Measurements from ENCODE around the gene ARF3. TPM values are rescaled to one million over a fixed set of nuclear protein-coding genes. Genes with fewer than 3 reads are reported as not detected.

Gene ARF3
- total and polyA plus RNA-seq, 4 donors, result 14.1 to 29.5 (median 19.4) TPM

DNA sequence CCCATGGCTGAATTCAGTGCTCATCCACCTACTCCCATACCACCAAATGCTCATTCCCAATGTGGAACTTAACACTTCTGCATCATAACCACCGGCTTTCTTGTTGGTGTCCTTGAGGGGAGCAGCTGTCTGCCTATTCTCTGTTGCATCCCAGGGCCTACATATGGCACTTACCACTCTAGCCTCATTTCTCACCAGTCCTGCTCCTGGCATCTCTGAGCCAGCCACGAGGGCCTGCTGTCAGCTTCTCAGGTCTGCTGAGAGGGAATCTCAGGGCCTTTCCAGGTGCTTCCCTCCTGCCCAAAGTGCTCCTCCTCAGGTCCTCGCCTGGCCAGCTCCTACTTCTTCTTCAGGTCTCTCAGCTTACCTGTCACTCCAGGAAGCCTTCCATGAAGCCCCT lies 67.6 kb downstream of the ARF3 start (continued):
- TF ChIP-seq, protein P1, sequence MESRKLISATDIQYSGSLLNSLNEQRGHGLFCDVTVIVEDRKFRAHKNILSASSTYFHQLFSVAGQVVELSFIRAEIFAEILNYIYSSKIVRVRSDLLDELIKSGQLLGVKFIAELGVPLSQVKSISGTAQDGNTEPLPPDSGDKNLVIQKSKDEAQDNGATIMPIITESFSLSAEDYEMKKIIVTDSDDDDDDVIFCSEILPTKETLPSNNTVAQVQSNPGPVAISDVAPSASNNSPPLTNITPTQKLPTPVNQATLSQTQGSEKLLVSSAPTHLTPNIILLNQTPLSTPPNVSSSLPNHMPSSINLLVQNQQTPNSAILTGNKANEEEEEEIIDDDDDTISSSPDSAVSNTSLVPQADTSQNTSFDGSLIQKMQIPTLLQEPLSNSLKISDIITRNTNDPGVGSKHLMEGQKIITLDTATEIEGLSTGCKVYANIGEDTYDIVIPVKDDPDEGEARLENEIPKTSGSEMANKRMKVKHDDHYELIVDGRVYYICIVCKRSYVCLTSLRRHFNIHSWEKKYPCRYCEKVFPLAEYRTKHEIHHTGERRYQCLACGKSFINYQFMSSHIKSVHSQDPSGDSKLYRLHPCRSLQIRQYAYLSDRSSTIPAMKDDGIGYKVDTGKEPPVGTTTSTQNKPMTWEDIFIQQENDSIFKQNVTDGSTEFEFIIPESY (IDR thresholded peaks at IDR 0.05), result no peak
- TF ChIP-seq JUND (IDR thresholded peaks at IDR 0.05) (no peak), HNF4G (IDR thresholded peaks at IDR 0.05) (no peak), HNF4A (conservative IDR thresholded peaks at IDR 0.05) (no peak), RXRA (IDR thresholded peaks at IDR 0.05) (no peak), EGR1 (IDR thresholded peaks at IDR 0.05; ENCODE audit: low read depth in 2 of 2) (no peak), YY1 (IDR thresholded peaks at IDR 0.05) (no peak), GABPA (IDR thresholded peaks at IDR 0.05 in 1 of 2, conservative IDR thresholded peaks at IDR 0.05 in 1 of 2) (no peak), RAD21 (IDR thresholded peaks at IDR 0.05) (no peak), NR2F2 (IDR thresholded peaks at IDR 0.05) (no peak), FOXA2 (IDR thresholded peaks at IDR 0.05) (no peak), FOXA1 (IDR thresholded peaks at IDR 0.05) (no peak), TAF1 (conservative IDR thresholded peaks at IDR 0.05) (no peak)
- TF ChIP-seq, protein P2, sequence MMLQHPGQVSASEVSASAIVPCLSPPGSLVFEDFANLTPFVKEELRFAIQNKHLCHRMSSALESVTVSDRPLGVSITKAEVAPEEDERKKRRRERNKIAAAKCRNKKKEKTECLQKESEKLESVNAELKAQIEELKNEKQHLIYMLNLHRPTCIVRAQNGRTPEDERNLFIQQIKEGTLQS (IDR thresholded peaks at IDR 0.05), result no peak

Small RNA genes lying within 50 kb of the gene (small RNA-seq; reads per million reads assigned to genes)
- gene AC073610.1 (not detected), gene RNU6-600P (not detected), gene RNU6-940P (not detected)

Other genes starting within 250 kb of the ARF3 start
- gene CCNT1, start 240.8 kb downstream of the ARF3 start, total RNA-seq, result 10 to 100 TPM; 15.9 to 18.2 TPM
- 1 to 10 TPM; 3.2 to 4.9 TPM for gene CCNT1, start 240.8 kb downstream of the ARF3 start, polyA plus RNA-seq
- gene ADCY6, start 168.4 kb downstream of the ARF3 start, total RNA-seq, result 10 to 100 TPM; 12.7 to 30.5 TPM
- 1 to 10 TPM; 4.3 to 8.2 TPM for gene ADCY6, start 168.4 kb downstream of the ARF3 start, polyA plus RNA-seq
- 1 to 10 TPM; 1.4 to 1.9 TPM for gene CACNB3, start 139.0 kb downstream of the ARF3 start, total RNA-seq
- under 1 TPM; 0.92 to 0.93 TPM for gene CACNB3, start 139.0 kb downstream of the ARF3 start, polyA plus RNA-seq
- 10 to 100 TPM; 34.4 to 60.6 TPM for gene DDX23, start 105.3 kb downstream of the ARF3 start, total RNA-seq
- 10 to 100 TPM; 16.9 to 25.1 TPM for gene DDX23, start 105.3 kb downstream of the ARF3 start, polyA plus RNA-seq
- 1 to 10 TPM; 7.7 to 8.5 TPM for gene RND1, start 91.6 kb downstream of the ARF3 start, total RNA-seq
- 10 to 100 TPM in 1 of 2 donors, 1 to 10 TPM in 1; 8.5 to 16.5 TPM for gene RND1, start 91.6 kb downstream of the ARF3 start, polyA plus RNA-seq
- 10 to 100 TPM; 28.6 to 37.3 TPM for gene FKBP11, start 32.0 kb downstream of the ARF3 start, total RNA-seq
- 100 to 1,000 TPM in 1 of 2 donors, 10 to 100 TPM in 1; 92.5 to 162 TPM for gene FKBP11, start 32.0 kb downstream of the ARF3 start, polyA plus RNA-seq
- gene WNT10B, start 14.2 kb upstream of the ARF3 start, total RNA-seq, result under 1 TPM in 1 of 2 donors, not detected in 1; 0.08 TPM
- under 1 TPM in 1 of 2 donors, not detected in 1; 0.05 TPM for gene WNT10B, start 14.2 kb upstream of the ARF3 start, polyA plus RNA-seq
- gene WNT1, start 20.8 kb upstream of the ARF3 start, total RNA-seq, result not detected
- gene WNT1, start 20.8 kb upstream of the ARF3 start, polyA plus RNA-seq, result not detected
- under 1 TPM in 1 of 2 donors, not detected in 1; 0.09 TPM for gene DDN, start 41.9 kb upstream of the ARF3 start, total RNA-seq
- gene DDN, start 41.9 kb upstream of the ARF3 start, polyA plus RNA-seq, result not detected
- gene PRKAG1, start 61.3 kb upstream of the ARF3 start, total RNA-seq, result 10 to 100 TPM; 18.3 to 23.4 TPM
- gene PRKAG1, start 61.3 kb upstream of the ARF3 start, polyA plus RNA-seq, result 10 to 100 TPM; 15.5 to 31.5 TPM
- 10 to 100 TPM; 39.6 to 53.8 TPM for gene KMT2D, start 103.3 kb upstream of the ARF3 start, total RNA-seq
- 10 to 100 TPM in 1 of 2 donors, 1 to 10 TPM in 1; 4.5 to 10.3 TPM for gene KMT2D, start 103.3 kb upstream of the ARF3 start, polyA plus RNA-seq
- 1 to 10 TPM in 1 of 2 donors, not detected in 1; 1.2 TPM for gene RHEBL1, start 112.5 kb upstream of the ARF3 start, total RNA-seq
- under 1 TPM; 0.29 to 0.36 TPM for gene RHEBL1, start 112.5 kb upstream of the ARF3 start, polyA plus RNA-seq
- under 1 TPM; 0.08 to 0.09 TPM for gene DHH, start 137.3 kb upstream of the ARF3 start, total RNA-seq
- under 1 TPM in 1 of 2 donors, not detected in 1; 0.09 TPM for gene DHH, start 137.3 kb upstream of the ARF3 start, polyA plus RNA-seq
- 10 to 100 TPM; 13.0 to 23.7 TPM for gene LMBR1L, start 153.4 kb upstream of the ARF3 start, total RNA-seq
- 10 to 100 TPM in 1 of 2 donors, 1 to 10 TPM in 1; 9.3 to 10.5 TPM for gene LMBR1L, start 153.4 kb upstream of the ARF3 start, polyA plus RNA-seq
- gene TUBA1B, start 173.9 kb upstream of the ARF3 start, total RNA-seq, result 1,000 to 10,000 TPM in 1 of 2 donors, 100 to 1,000 TPM in 1; 161 to 1,268 TPM
- 100 to 1,000 TPM; 125 to 325 TPM for gene TUBA1B, start 173.9 kb upstream of the ARF3 start, polyA plus RNA-seq
- 10 to 100 TPM; 14.8 to 28.0 TPM for gene TUBA1A, start 231.6 kb upstream of the ARF3 start, total RNA-seq
- gene TUBA1A, start 231.6 kb upstream of the ARF3 start, polyA plus RNA-seq, result 10 to 100 TPM in 1 of 2 donors, 1 to 10 TPM in 1; 4.2 to 17.5 TPM